KOPT-K1 (cell line): ENCODE data around the gene PLRG1.
"Not testable (repeated sequence)": the region's sequence is repeated elsewhere in the genome, so short reads cannot be mapped to it uniquely, and the experiment has no call there.

Experiments
- H3K27ac ChIP-seq: fragments of 200-600 bp; sonication (generic); 2 replicates; pipeline ENCODE4 v1.5.1; 2016; ENCODE audit warnings: antibody characterized with exemption, mild to moderate bottlenecking, low read depth, low read length; ENCODE audit not compliant: poor library complexity, severe bottlenecking
- H3K36me3 ChIP-seq: fragments of 200-600 bp; sonication (generic); 2 replicates; pipeline ENCODE4 v1.5.1; 2017; ENCODE audit warnings: antibody characterized with exemption, mild to moderate bottlenecking, low read length, moderate library complexity; ENCODE audit not compliant: insufficient read depth
- H3K9me3 ChIP-seq: fragments of 200-600 bp; sonication (generic); 2 replicates; pipeline ENCODE4 v1.5.1; 2017; ENCODE audit warnings: antibody characterized with exemption, low read length, mild to moderate bottlenecking; ENCODE audit not compliant: insufficient read depth, poor library complexity, severe bottlenecking

PLRG1 gene

GRCh38 chr4:154549894-154550790 is at the start of gene PLRG1:
Gene PLRG1, minus strand, starts transcription at chr4:154550400. Its CDS starts 92 bp downstream, at chr4:154550308.
- H3K27ac ChIP-seq, result peak within 1 kb of the TSS; percentile 68

GRCh38 chr4:154597798-154598774 is 47.9 kb upstream of the PLRG1 start:
- Histone ChIP-seq H3K27ac (no peak overlapping the region), H3K9me3 (no peaks in the 10 kb centered on the region), H3K36me3 (no peaks in the 10 kb centered on the region)

More at GRCh38 chr4:154549894-154550790, at the start of gene PLRG1:
- Histone ChIP-seq H3K36me3 (peaks cover 28% of the 10 kb centered on the region), H3K9me3 (no peaks in the 10 kb centered on the region)

GRCh38 chr4:154597281-154597680 is 47.1 kb upstream of the PLRG1 start:
- H3K36me3 ChIP-seq, H3K27ac ChIP-seq, H3K9me3 ChIP-seq: not testable (repeated sequence)

- Histone ChIP-seq H3K9me3 (no peaks in the 10 kb centered on the region), H3K36me3 (no peaks in the 10 kb centered on the region), H3K27ac (no peak overlapping the region)
Observed at GRCh38 chr4:154595807-154596206, 45.6 kb upstream of the PLRG1 start.

GRCh38 chr4:154594343-154594742 is 44.1 kb upstream of the PLRG1 start:
- not testable (repeated sequence) for H3K36me3 ChIP-seq, H3K27ac ChIP-seq, H3K9me3 ChIP-seq

GRCh38 chr4:154593868-154594267 is 43.7 kb upstream of the PLRG1 start:
- H3K36me3 ChIP-seq, result no peaks in the 10 kb centered on the region
- H3K27ac ChIP-seq, result no peak overlapping the region

GRCh38 chr4:154591890-154592289 is 41.7 kb upstream of the PLRG1 start:
- no peaks in the 10 kb centered on the region for H3K36me3 ChIP-seq
- no peaks in the 10 kb centered on the region for H3K9me3 ChIP-seq
- no peak overlapping the region for H3K27ac ChIP-seq

More at GRCh38 chr4:154593868-154594267, 43.7 kb upstream of the PLRG1 start:
- H3K9me3 ChIP-seq, result no peaks in the 10 kb centered on the region

- no peaks in the 10 kb centered on the region for H3K36me3 ChIP-seq
- no peak within 1 kb of the TSS for H3K27ac ChIP-seq
- no peaks in the 10 kb centered on the region for H3K9me3 ChIP-seq
Observed at GRCh38 chr4:154590329-154591006, 40.3 kb upstream of the PLRG1 start, which contains the start of gene FGA. Gene FGA, minus strand, starts transcription at chr4:154590742. Its CDS starts 55 bp downstream, at chr4:154590687.

- Histone ChIP-seq H3K9me3 (no peaks in the 10 kb centered on the region), H3K27ac (no peak overlapping the region), H3K36me3 (no peaks in the 10 kb centered on the region)
Observed at GRCh38 chr4:154589296-154590197, 39.3 kb upstream of the PLRG1 start.

GRCh38 chr4:154588198-154588597 is 38.0 kb upstream of the PLRG1 start:
- H3K9me3 ChIP-seq, result no peaks in the 10 kb centered on the region
- H3K27ac ChIP-seq, result no peak overlapping the region

GRCh38 chr4:154586296-154587033 is 36.3 kb upstream of the PLRG1 start:
- Histone ChIP-seq H3K36me3 (no peaks in the 10 kb centered on the region), H3K27ac (no peak overlapping the region), H3K9me3 (no peaks in the 10 kb centered on the region)

More at GRCh38 chr4:154588198-154588597, 38.0 kb upstream of the PLRG1 start:
- no peaks in the 10 kb centered on the region for H3K36me3 ChIP-seq

GRCh38 chr4:154585369-154586018 is 35.3 kb upstream of the PLRG1 start:
- no peak overlapping the region for H3K27ac ChIP-seq
- H3K36me3 ChIP-seq, result no peaks in the 10 kb centered on the region
- H3K9me3 ChIP-seq, result no peaks in the 10 kb centered on the region

GRCh38 chr4:154584259-154584658 is 34.1 kb upstream of the PLRG1 start:
- Histone ChIP-seq H3K9me3 (no peaks in the 10 kb centered on the region), H3K36me3 (no peaks in the 10 kb centered on the region), H3K27ac (no peak overlapping the region)
